IMR-90 (cell line): ENCODE measurements around the gene BUB1B. TPM values are rescaled to one million over a fixed set of nuclear protein-coding genes. Genes with fewer than 3 reads are reported as not detected.

Experiments used
- ATAC-seq: fragments of 200-7000 bp; cut with Tn5 transposase; 2 replicates; pipeline ENCODE4 v1.9.1; 2020; ENCODE audit warnings: low read depth, mild to moderate bottlenecking, moderate library complexity
- BruUV-seq: library from RNA; stranded (reverse); fragments of 400-500 nt; replicated peaks from 2 replicates; lab custom pipeline; 2021; lab: Mats Ljungman, UMichigan
- CTCF ChIA-PET: fragments of 300-600 bp; formaldehyde crosslinking; extraction: SDS; loops from one replicate; lab custom pipeline; 2021; ENCODE audit warnings: antibody characterized with exemption; lab: Yijun Ruan, JAX
- POLR2A ChIA-PET: fragments of 300-600 bp; sonication (Branson Sonifier 250); formaldehyde crosslinking; loops from one replicate; lab custom pipeline; 2022; ENCODE audit warnings: antibody characterized with exemption; ENCODE audit not compliant: unreplicated experiment; lab: Charles Lee
- DNase-seq: peaks from one replicate; pipeline ENCODE4 v3.0.0; 2013
- H2AFZ ChIP-seq: replicated peaks from 2 replicates; pipeline ENCODE3; 2013; ENCODE audit warnings: low read length, mild to moderate bottlenecking; ENCODE audit not compliant: poor library complexity
- H2AK5ac ChIP-seq: 2 replicates; pipeline ENCODE4 v1.6.1; 2013; ENCODE audit warnings: low read depth, low read length, inconsistent platforms
- H2AK9ac ChIP-seq: replicated peaks from 2 replicates; pipeline ENCODE3; 2013; ENCODE audit warnings: mild to moderate bottlenecking, low read depth, low read length, moderate library complexity; ENCODE audit not compliant: poor library complexity
- H2BK120ac ChIP-seq: 2 replicates; pipeline ENCODE4 v1.6.1; 2013; ENCODE audit warnings: low read depth, low read length, inconsistent platforms
- H2BK15ac ChIP-seq: 3 replicates; pipeline ENCODE4 v1.6.1; 2013; ENCODE audit warnings: low read depth, low read length, inconsistent platforms
- H2BK20ac ChIP-seq: 2 replicates; pipeline ENCODE4 v1.6.1; 2013; ENCODE audit warnings: low read depth, mild to moderate bottlenecking, inconsistent platforms, low read length, moderate library complexity
- H2BK5ac ChIP-seq: 2 replicates; pipeline ENCODE4 v1.6.1; 2013; ENCODE audit warnings: mild to moderate bottlenecking, low read depth, low read length, inconsistent platforms; ENCODE audit not compliant: poor library complexity, severe bottlenecking
- H3K14ac ChIP-seq: replicated peaks from 2 replicates; pipeline ENCODE4 v1.6.1; 2013; ENCODE audit warnings: low read depth, low read length, inconsistent platforms
- H3K18ac ChIP-seq: 2 replicates; pipeline ENCODE4 v1.6.1; 2013; ENCODE audit warnings: low read depth, low read length, control low read depth
- H3K23ac ChIP-seq: 2 replicates; pipeline ENCODE4 v1.6.1; 2013; ENCODE audit warnings: low read depth, low read length, inconsistent platforms
- H3K27ac ChIP-seq: 2 replicates; pipeline ENCODE4 v1.5.1; 2013; ENCODE audit warnings: mild to moderate bottlenecking, control low read depth, low read length; ENCODE audit not compliant: insufficient read depth
- H3K27me3 ChIP-seq: 2 replicates; pipeline ENCODE4 v1.6.1; 2013; ENCODE audit warnings: low read length; ENCODE audit not compliant: control insufficient read depth, insufficient read depth
- H3K36me3 ChIP-seq: 2 replicates; pipeline ENCODE4 v1.6.1; 2013; ENCODE audit warnings: low read length, mixed read lengths; ENCODE audit not compliant: control insufficient read depth, insufficient read depth
- H3K4ac ChIP-seq: 2 replicates; pipeline ENCODE4 v1.6.1; 2013; ENCODE audit warnings: low read depth, low read length, inconsistent platforms
- H3K4me1 ChIP-seq: 2 replicates; pipeline ENCODE4 v1.6.1; 2013; ENCODE audit warnings: low read length, mixed read lengths; ENCODE audit not compliant: control insufficient read depth, insufficient read depth
- H3K4me2 ChIP-seq: 2 replicates; pipeline ENCODE4 v1.6.1; 2013; ENCODE audit warnings: low read depth, mild to moderate bottlenecking, control low read depth, low read length, moderate library complexity
- H3K4me3 ChIP-seq: 2 replicates; pipeline ENCODE4 v1.5.1; 2013; ENCODE audit warnings: low read depth, mild to moderate bottlenecking, control low read depth, low read length, moderate library complexity; ENCODE audit not compliant: insufficient read depth
- H3K56ac ChIP-seq: 2 replicates; pipeline ENCODE4 v1.6.1; 2013; ENCODE audit warnings: low read length, inconsistent platforms; ENCODE audit not compliant: insufficient read depth; ENCODE audit errors: extremely low read depth
- H3K79me1 ChIP-seq, 2 experiments: 2 replicates each; pipeline ENCODE4 v1.6.1; 2013; ENCODE audit warnings: low read length in 2 of 2, inconsistent platforms in 1 of 2, low read depth in 1 of 2
- H3K9ac ChIP-seq: 2 replicates; pipeline ENCODE4 v1.6.1; 2013; ENCODE audit warnings: low read depth, low read length, control low read depth
- H3K9me1 ChIP-seq: 2 replicates; pipeline ENCODE4 v1.6.1; 2013; ENCODE audit warnings: low read length, inconsistent platforms; ENCODE audit not compliant: insufficient read depth
- H3K9me3 ChIP-seq: 2 replicates; pipeline ENCODE4 v1.6.1; 2013; ENCODE audit warnings: low read length; ENCODE audit not compliant: control insufficient read depth, insufficient read depth
- H4K20me1 ChIP-seq: 2 replicates; pipeline ENCODE4 v1.6.1; 2013; ENCODE audit warnings: low read length, inconsistent platforms; ENCODE audit not compliant: insufficient read depth
- H4K5ac ChIP-seq: 2 replicates; pipeline ENCODE4 v1.6.1; 2013; ENCODE audit warnings: mild to moderate bottlenecking, low read depth, low read length, control low read depth
- H4K8ac ChIP-seq, 2 experiments: 2 replicates each; pipeline ENCODE4 v1.6.1; 2013; ENCODE audit warnings: low read depth in 2 of 2, low read length in 2 of 2, control low read depth in 1 of 2, inconsistent platforms in 1 of 2
- H4K91ac ChIP-seq: 2 replicates; pipeline ENCODE4 v1.6.1; 2013; ENCODE audit warnings: low read depth, low read length, inconsistent platforms; ENCODE audit not compliant: insufficient read depth
- CEBPB ChIP-seq: IDR thresholded peaks from 2 replicates; pipeline ENCODE4 v1.6.1; 2012; ENCODE audit warnings: low read depth, low read length, improper control_type of control experiment
- FOS ChIP-seq: fragments of 150-350 bp; IDR thresholded peaks from 2 replicates; pipeline ENCODE4 v1.6.1; 2016; ENCODE audit warnings: low read depth, low read length
- NFE2L2 ChIP-seq: fragments of 150-350 bp; IDR thresholded peaks from 2 replicates; pipeline ENCODE4 v1.6.1; 2016; ENCODE audit warnings: low read depth, mild to moderate bottlenecking, low read length
- RCOR1 ChIP-seq: IDR thresholded peaks from 2 replicates; pipeline ENCODE4 v1.6.1; 2012; ENCODE audit warnings: mild to moderate bottlenecking, low read length, improper control_type of control experiment; ENCODE audit not compliant: insufficient replicate concordance
- WGBS, 2 experiments: methylation state at CpG; one replicate each; pipeline versions ENCODE4 v1.1.5 to v1.1.7; 2013; ENCODE audit warnings: missing lambda C conversion rate in 2 of 2; ENCODE audit not compliant: insufficient read length in 1 of 2; ENCODE audit errors: extremely low coverage in 2 of 2; 5-methylcytosine and 5-hydroxymethylcytosine counted together
- dilution Hi-C: fragments of 300-500 bp; cut with HindIII; formaldehyde crosslinking; loops from one replicate; pipeline ENCODE4 v1.14.3; 2018; ENCODE audit warnings: low sequenced_read_pairs; ENCODE audit not compliant: unreplicated experiment
- in situ Hi-C: fragments of 300-500 bp; cut with MboI; formaldehyde crosslinking; loops from 3 replicates; pipeline ENCODE4 v1.14.3; 2019; ENCODE audit warnings: low sequenced_read_pairs, inconsistent platforms, mixed read lengths
- intact Hi-C: fragments of 100-400 bp; cut with micrococcal nuclease; formaldehyde crosslinking; loops from 2 replicates; pipeline ENCODE4 v1.10.0; 2022
- polyA plus RNA-seq, 3 experiments: library from polyadenylated mRNA; depleted of rRNA; stranded (reverse); fragments of >200 nt; gene quantifications; 2 replicates each; pipeline ENCODE4 v1.2.3, GENCODE V29; 2012; ENCODE audit warnings: low replicate concordance in 1 of 3
- total RNA-seq: library from RNA; depleted of rRNA; stranded (reverse); fragments of >200 nt; gene quantifications from 2 replicates; pipeline ENCODE4 v1.2.3, GENCODE V29; 2012
- TF ChIP-seq, protein P1 (sequence below): conservative IDR thresholded peaks from 2 replicates; pipeline ENCODE4 v1.5.1; 2012; ENCODE audit warnings: mild to moderate bottlenecking, low read depth, low read length, improper control_type of control experiment

The BUB1B gene
- total and polyA plus RNA-seq, 2 of the 4 experiments (the other 2 are of a cell fraction): 15.6 to 24.7 TPM

DNA sequence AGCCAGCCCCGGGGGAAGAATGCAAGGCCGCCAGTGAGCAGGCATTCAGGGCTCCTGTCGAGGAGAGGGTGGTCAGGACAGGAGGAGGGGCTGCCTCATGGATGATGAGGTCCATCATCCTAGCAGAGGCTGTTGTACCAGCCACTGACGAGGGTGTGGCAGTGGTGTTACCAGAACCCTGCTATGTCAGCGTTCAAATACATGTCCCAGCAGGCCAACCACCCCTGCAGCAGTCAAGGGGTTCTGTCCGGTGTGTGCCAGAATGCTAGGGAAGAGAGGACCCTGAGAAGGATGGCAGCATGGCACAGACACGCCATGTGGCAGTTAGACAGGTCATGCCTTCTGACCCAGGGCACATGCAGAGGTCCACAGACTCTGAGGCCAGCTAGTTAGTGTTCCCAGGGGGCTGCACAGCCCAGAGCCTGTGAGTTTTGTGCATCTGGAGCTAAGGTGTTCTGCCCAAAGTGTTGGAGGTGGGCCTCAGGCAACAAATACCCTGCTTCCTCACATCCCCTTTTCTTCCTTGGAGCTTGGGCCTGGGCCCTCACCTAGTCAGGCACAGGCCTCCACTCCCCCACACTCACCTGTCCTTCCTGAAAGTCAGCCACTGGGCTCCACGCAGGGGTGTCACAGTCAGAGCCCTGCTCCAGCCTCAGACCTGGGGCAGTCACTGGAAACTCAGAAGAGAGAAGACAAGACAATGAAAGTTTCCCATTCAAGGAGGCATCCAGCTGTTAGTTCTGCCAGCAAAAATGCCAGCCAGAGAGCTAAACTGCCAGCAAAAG lies 85.8 kb downstream of the BUB1B start:
- Histone ChIP-seq H2BK15ac (no peak overlapping the region), H2AK9ac (no peak overlapping the region), H3K18ac (no peak overlapping the region), H3K9me3 (no peaks in the 10 kb centered on the region), H2AFZ (no peak overlapping the region), H4K8ac (no peak overlapping the region), H3K14ac (no peak overlapping the region), H3K4me1 (no peaks in the 10 kb centered on the region), H3K27ac (no peak overlapping the region), H3K4ac (no peak overlapping the region), H3K56ac (no peak overlapping the region), H3K23ac (no peak overlapping the region), H4K20me1 (no peaks in the 10 kb centered on the region), H3K27me3 (peaks cover 40% of the 10 kb centered on the region), H3K36me3 (no peaks in the 10 kb centered on the region), H2BK20ac (no peak overlapping the region), H3K79me1 (no peaks in the 10 kb centered on the region), H4K5ac (no peak overlapping the region), H2BK120ac (no peak overlapping the region), H2BK5ac (no peak overlapping the region), H4K91ac (no peak overlapping the region), H2AK5ac (no peak overlapping the region), H3K9ac (no peak overlapping the region), H3K4me3 (no peak overlapping the region), H3K9me1 (no peaks in the 10 kb centered on the region), H3K4me2 (no peak overlapping the region)
- in situ Hi-C loops: no loop called here
- TF ChIP-seq, protein P1, sequence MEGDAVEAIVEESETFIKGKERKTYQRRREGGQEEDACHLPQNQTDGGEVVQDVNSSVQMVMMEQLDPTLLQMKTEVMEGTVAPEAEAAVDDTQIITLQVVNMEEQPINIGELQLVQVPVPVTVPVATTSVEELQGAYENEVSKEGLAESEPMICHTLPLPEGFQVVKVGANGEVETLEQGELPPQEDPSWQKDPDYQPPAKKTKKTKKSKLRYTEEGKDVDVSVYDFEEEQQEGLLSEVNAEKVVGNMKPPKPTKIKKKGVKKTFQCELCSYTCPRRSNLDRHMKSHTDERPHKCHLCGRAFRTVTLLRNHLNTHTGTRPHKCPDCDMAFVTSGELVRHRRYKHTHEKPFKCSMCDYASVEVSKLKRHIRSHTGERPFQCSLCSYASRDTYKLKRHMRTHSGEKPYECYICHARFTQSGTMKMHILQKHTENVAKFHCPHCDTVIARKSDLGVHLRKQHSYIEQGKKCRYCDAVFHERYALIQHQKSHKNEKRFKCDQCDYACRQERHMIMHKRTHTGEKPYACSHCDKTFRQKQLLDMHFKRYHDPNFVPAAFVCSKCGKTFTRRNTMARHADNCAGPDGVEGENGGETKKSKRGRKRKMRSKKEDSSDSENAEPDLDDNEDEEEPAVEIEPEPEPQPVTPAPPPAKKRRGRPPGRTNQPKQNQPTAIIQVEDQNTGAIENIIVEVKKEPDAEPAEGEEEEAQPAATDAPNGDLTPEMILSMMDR: no peak
- TF ChIP-seq RCOR1 (no peak), NFE2L2 (no peak), FOS (no peak), CEBPB (no peak)
- dilution Hi-C loops: no loop called here
- ATAC-seq (no peak), DNase-seq (no peak)
- POLR2A ChIA-PET: no interaction called here
- 60% methylated on average over 1 of the region's 8 CpGs; no CpG with 5 or more reads in 1 of the 2 experiments for WGBS, 2 experiments
- CTCF ChIA-PET: no interaction called here
- intact Hi-C loops: no loop called here
- no TSS peak for BruUV-seq
